HG02973 (cell line): ENCODE results near the gene TUBA1B.
A peak's percentile ranks its signal among the peaks of the same experiment; 100 is the strongest.
"Not testable (repeated sequence)": the region's sequence is repeated elsewhere in the genome, so short reads cannot be mapped to it uniquely, and the experiment has no call there.

ENCODE experiments used
- ATAC-seq: cut with Tn5 transposase; IDR thresholded peaks from one replicate; pipeline ENCODE4 v1.9.1; 2021; ENCODE audit warnings: moderate library complexity; ENCODE audit not compliant: unreplicated experiment

Gene TUBA1B

GRCh38 chr12:49127971-49128370 lies 3.2 kb downstream of the TUBA1B start:
- not testable (repeated sequence) for ATAC-seq

- ATAC-seq: no peak
These were observed 4.1 kb downstream of the TUBA1B start for GRCh38 chr12:49126852-49127763.

- ATAC-seq: no peak
These were observed 10.0 kb downstream of the TUBA1B start for GRCh38 chr12:49121047-49121696.

- no peak for ATAC-seq
These were observed 20.0 kb downstream of the TUBA1B start for GRCh38 chr12:49111206-49111605.

- ATAC-seq: peak; percentile 98
These were observed 20.6 kb downstream of the TUBA1B start, which contains the start of gene LMBR1L for GRCh38 chr12:49110464-49111155. Gene LMBR1L, minus strand, starts transcription at chr12:49110847. Its CDS starts 292 bp downstream, at chr12:49110555.

GRCh38 chr12:49109641-49110463 lies 21.3 kb downstream of the TUBA1B start:
- no peak for ATAC-seq

- no peak for ATAC-seq
These were observed 22.2 kb downstream of the TUBA1B start for GRCh38 chr12:49108958-49109404.

GRCh38 chr12:49105504-49106084 lies 25.6 kb downstream of the TUBA1B start:
- ATAC-seq: no peak

- ATAC-seq: no peak
These were observed 26.4 kb downstream of the TUBA1B start for GRCh38 chr12:49104822-49105221.

GRCh38 chr12:49100380-49100779 lies 30.8 kb downstream of the TUBA1B start:
- no peak for ATAC-seq

GRCh38 chr12:49098703-49099102 lies 32.5 kb downstream of the TUBA1B start:
- ATAC-seq: no peak

GRCh38 chr12:49098035-49098451 lies 33.2 kb downstream of the TUBA1B start:
- no peak for ATAC-seq

- ATAC-seq: no peak
These were observed 33.8 kb downstream of the TUBA1B start for GRCh38 chr12:49097381-49097780.

- no peak for ATAC-seq
These were observed 36.2 kb downstream of the TUBA1B start for GRCh38 chr12:49094975-49095365.

GRCh38 chr12:49094160-49094974 lies 36.8 kb downstream of the TUBA1B start, which contains the start of gene DHH:
Gene DHH, minus strand, starts transcription at chr12:49094801. Its CDS starts 289 bp downstream, at chr12:49094512.
- no peak for ATAC-seq

- ATAC-seq: no peak
These were observed 37.4 kb downstream of the TUBA1B start for GRCh38 chr12:49093792-49094159.

GRCh38 chr12:49092816-49093406 lies 38.3 kb downstream of the TUBA1B start:
- no peak for ATAC-seq

GRCh38 chr12:49092086-49092815 lies 38.9 kb downstream of the TUBA1B start:
- no peak for ATAC-seq
